Right lobe of liver (tissue), 4 donors: ENCODE results near the gene SHANK2.

ENCODE experiments used
- POLR2A ChIP-seq: fragments of 450-650 bp; IDR thresholded peaks from one replicate; pipeline ENCODE4 v1.6.1; 2017; ENCODE audit warnings: antibody characterized with exemption, mild to moderate bottlenecking
- TF ChIP-seq, protein P1 (sequence below), 4 donors: fragments of 200-600 bp in 3 of 4; fragments of 450-650 bp in 1 of 4; IDR thresholded peaks; one replicate each; pipeline versions ENCODE4 v1.5.1 to v1.8.0; 2016 to 2022; ENCODE audit warnings: antibody characterized with exemption in 4 of 4, mild to moderate bottlenecking in 2 of 4
- donor health status: DM: no; HTN: no; CAD: no.
- donor health status: DM: no; HTN: no; CAD: no.
- donor health status: DM: no; HTN: yes; CAD: no.

DNA sequence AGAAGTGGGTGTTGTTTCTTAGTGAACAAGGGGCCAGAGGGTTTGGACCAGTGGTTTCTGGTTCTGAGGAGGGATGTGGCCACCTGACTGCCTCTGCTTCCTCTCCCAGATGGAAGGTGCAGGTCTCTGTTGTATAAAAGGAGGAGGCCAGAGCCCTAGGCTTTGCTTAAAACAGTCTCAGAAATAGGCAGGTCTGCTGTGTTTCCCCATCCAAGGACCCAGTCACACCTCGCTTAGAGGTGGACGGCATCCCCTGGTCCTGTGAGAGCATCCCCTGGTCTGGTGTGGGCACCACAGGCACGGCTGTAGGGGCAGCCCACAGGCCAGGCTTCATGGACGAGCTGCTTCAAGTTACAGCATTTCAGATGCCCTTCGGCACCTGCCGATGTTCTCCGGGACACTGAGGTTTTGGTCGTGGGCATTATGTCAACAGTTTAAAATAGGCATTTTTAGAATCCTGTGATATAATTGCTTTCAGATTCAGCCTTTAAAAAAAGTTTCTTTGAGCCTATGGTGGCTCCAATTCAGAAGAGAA, 45.7 kb upstream of the SHANK2 start:
- TF ChIP-seq, protein P1, sequence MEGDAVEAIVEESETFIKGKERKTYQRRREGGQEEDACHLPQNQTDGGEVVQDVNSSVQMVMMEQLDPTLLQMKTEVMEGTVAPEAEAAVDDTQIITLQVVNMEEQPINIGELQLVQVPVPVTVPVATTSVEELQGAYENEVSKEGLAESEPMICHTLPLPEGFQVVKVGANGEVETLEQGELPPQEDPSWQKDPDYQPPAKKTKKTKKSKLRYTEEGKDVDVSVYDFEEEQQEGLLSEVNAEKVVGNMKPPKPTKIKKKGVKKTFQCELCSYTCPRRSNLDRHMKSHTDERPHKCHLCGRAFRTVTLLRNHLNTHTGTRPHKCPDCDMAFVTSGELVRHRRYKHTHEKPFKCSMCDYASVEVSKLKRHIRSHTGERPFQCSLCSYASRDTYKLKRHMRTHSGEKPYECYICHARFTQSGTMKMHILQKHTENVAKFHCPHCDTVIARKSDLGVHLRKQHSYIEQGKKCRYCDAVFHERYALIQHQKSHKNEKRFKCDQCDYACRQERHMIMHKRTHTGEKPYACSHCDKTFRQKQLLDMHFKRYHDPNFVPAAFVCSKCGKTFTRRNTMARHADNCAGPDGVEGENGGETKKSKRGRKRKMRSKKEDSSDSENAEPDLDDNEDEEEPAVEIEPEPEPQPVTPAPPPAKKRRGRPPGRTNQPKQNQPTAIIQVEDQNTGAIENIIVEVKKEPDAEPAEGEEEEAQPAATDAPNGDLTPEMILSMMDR (IDR thresholded peaks at IDR 0.05) = no peak
- TF ChIP-seq POLR2A = no peak
